Vagina (tissue), 2 donors: ENCODE data around the gene TTC3.

Source experiments
- POLR2A ChIP-seq, 2 donors: fragments of 450-650 bp; IDR thresholded peaks; one replicate each; pipeline ENCODE4 v1.6.1; 2017; ENCODE audit warnings: antibody characterized with exemption in 2 of 2, mild to moderate bottlenecking in 2 of 2, moderate library complexity in 2 of 2
- POLR2AphosphoS5 ChIP-seq, 2 donors: sonication (generic); formaldehyde crosslinking; IDR thresholded peaks; one replicate each; pipeline ENCODE4 v1.9.0; 2017; ENCODE audit warnings: antibody characterized with exemption in 2 of 2, mild to moderate bottlenecking in 2 of 2, low read depth in 1 of 2; ENCODE audit not compliant: insufficient read depth in 1 of 2
- TF ChIP-seq, protein P1 (sequence below), 3 experiments: fragments of 450-650 bp in 2 of 3; fragments of 200-600 bp in 1 of 3; sonication (generic) in 1 of 3; IDR thresholded peaks; one replicate each; pipeline ENCODE4 v1.5.1; 2017 to 2019; ENCODE audit warnings: antibody characterized with exemption in 3 of 3, mild to moderate bottlenecking in 2 of 3, moderate library complexity in 2 of 3

DNA sequence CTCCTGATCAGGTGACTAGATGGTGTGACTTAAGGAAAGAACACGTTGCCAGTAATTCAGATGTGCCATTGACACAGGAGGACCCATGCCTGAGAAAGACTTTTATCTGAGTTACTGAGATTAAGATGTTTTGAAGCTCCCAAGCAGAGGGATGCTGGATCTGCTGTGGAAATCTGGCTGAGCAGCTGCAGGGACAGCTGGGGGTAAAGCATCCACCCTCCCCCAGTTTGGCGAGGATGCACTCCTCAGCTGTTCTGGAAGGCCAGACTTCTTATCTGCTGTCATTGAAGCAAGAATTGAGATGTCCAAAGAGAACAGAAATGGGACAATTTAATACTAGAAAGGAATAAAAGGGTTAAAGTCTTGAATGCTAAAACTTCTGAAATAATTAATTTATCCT lies 25.7 kb downstream of the TTC3 start:
- no peak for TF ChIP-seq POLR2AphosphoS5 (IDR thresholded peaks at IDR 0.05; ENCODE audit: insufficient read depth in 1 of 2, low read depth in 1 of 2)
- TF ChIP-seq, protein P1, sequence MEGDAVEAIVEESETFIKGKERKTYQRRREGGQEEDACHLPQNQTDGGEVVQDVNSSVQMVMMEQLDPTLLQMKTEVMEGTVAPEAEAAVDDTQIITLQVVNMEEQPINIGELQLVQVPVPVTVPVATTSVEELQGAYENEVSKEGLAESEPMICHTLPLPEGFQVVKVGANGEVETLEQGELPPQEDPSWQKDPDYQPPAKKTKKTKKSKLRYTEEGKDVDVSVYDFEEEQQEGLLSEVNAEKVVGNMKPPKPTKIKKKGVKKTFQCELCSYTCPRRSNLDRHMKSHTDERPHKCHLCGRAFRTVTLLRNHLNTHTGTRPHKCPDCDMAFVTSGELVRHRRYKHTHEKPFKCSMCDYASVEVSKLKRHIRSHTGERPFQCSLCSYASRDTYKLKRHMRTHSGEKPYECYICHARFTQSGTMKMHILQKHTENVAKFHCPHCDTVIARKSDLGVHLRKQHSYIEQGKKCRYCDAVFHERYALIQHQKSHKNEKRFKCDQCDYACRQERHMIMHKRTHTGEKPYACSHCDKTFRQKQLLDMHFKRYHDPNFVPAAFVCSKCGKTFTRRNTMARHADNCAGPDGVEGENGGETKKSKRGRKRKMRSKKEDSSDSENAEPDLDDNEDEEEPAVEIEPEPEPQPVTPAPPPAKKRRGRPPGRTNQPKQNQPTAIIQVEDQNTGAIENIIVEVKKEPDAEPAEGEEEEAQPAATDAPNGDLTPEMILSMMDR (IDR thresholded peaks at IDR 0.05): no peak
- no peak for TF ChIP-seq POLR2A (IDR thresholded peaks at IDR 0.05)
